ENCODE results near the gene PIAS4. TPM values are rescaled to one million over a fixed set of nuclear protein-coding genes. Genes with fewer than 3 reads are reported as not detected.
A peak's percentile ranks its signal among the peaks of the same experiment; 100 is the strongest.

Gene PIAS4
- total RNA-seq, 1 donor from 2014 or later, result 95.8 TPM

DNA sequence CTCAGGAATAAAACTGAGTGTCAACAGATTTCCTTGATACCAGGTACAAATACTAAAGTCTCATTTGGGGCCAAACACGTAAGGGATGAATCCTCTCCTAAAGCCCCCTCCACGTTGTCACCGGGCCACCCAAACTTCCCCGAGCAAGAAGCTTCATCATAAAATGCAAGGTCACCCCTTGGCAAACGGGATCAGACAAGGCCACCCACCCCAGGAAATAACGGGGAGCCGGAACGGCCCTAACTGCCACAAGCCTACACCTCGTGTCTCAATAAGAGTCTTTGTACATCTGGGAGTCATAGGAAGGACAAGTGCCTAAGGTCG is 23.0 kb upstream of the PIAS4 start:
- H3K36me3 Mint-ChIP-seq (ENCODE audit: unreplicated experiment), result no peaks in the 10 kb centered on the region
- H3K4me3 Mint-ChIP-seq (ENCODE audit: unreplicated experiment), result peak overlapping the region; percentile 98

DNA sequence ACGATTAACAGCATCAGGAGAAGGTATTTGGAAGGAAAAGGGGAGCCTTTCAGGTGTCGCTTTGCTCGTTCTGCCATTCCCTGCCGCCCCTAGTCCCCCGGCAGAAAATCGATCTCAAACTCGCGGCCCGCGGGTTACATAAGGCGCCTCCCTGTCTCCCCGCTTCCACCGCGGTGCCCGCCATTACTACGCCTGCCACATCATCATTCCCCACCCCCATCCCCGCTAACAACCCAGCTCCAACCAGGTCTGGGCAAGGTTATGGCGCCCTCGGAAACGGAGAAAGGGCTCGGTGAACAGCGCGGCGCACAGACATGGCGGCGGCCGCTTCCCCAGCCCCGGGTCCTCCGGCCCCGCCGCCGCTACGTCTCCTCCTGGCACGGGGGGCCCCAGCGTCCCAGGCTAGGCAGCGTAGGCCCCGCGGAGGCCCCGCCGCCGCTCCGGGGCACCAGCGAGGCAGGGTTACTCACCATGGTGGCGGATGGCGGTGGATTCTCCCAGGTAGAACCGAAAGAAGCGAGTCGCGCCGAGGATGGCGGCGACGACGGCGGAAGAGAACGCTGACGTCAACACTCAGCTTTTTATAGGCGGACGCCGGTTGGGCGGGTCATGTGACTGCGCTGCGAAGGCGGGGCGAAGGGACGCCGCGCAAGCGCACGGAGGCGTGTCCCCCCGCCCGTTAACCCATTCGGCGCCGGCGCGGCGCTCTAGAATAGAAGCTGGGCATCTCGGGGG is 22.5 kb upstream of the PIAS4 start, which contains the start of gene EEF2:
EEF2 (minus strand) TSS at position 556 of the 735 bp plus-strand sequence; CDS start at position 473, 83 bp downstream.
- peaks cover 6% of the 10 kb centered on the region for H3K27me3 Mint-ChIP-seq (ENCODE audit: unreplicated experiment)
- H3K4me3 Mint-ChIP-seq (ENCODE audit: unreplicated experiment), result peak within 1 kb of the TSS; percentile 98
- DNase-seq, result peak; percentile 92
- H3K36me3 Mint-ChIP-seq (ENCODE audit: unreplicated experiment), result no peaks in the 10 kb centered on the region
- peaks cover 18% of the 10 kb centered on the region for H3K4me1 Mint-ChIP-seq (ENCODE audit: low read depth, unreplicated experiment)
- H3K9me3 Mint-ChIP-seq (ENCODE audit: unreplicated experiment), result peaks cover 18% of the 10 kb centered on the region
- TF ChIP-seq, protein P1, sequence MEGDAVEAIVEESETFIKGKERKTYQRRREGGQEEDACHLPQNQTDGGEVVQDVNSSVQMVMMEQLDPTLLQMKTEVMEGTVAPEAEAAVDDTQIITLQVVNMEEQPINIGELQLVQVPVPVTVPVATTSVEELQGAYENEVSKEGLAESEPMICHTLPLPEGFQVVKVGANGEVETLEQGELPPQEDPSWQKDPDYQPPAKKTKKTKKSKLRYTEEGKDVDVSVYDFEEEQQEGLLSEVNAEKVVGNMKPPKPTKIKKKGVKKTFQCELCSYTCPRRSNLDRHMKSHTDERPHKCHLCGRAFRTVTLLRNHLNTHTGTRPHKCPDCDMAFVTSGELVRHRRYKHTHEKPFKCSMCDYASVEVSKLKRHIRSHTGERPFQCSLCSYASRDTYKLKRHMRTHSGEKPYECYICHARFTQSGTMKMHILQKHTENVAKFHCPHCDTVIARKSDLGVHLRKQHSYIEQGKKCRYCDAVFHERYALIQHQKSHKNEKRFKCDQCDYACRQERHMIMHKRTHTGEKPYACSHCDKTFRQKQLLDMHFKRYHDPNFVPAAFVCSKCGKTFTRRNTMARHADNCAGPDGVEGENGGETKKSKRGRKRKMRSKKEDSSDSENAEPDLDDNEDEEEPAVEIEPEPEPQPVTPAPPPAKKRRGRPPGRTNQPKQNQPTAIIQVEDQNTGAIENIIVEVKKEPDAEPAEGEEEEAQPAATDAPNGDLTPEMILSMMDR (IDR thresholded peaks at IDR 0.05; ENCODE audit: partially characterized antibody, unreplicated experiment), result no peak
- H3K27ac Mint-ChIP-seq (ENCODE audit: unreplicated experiment), result peak within 1 kb of the TSS; percentile 93

More for the DNA sequence above, 23.0 kb upstream of the PIAS4 start:
- Mint-ChIP-seq H3K9me3 (ENCODE audit: unreplicated experiment) (peaks cover 16% of the 10 kb centered on the region), H3K27me3 (ENCODE audit: unreplicated experiment) (peaks cover 5% of the 10 kb centered on the region), H3K27ac (ENCODE audit: unreplicated experiment) (peak overlapping the region; percentile 93), H3K4me1 (ENCODE audit: low read depth, unreplicated experiment) (peaks cover 18% of the 10 kb centered on the region)
- TF ChIP-seq, protein P1 (IDR thresholded peaks at IDR 0.05; ENCODE audit: partially characterized antibody, unreplicated experiment), result no peak
- DNase-seq, result no peak

DNA sequence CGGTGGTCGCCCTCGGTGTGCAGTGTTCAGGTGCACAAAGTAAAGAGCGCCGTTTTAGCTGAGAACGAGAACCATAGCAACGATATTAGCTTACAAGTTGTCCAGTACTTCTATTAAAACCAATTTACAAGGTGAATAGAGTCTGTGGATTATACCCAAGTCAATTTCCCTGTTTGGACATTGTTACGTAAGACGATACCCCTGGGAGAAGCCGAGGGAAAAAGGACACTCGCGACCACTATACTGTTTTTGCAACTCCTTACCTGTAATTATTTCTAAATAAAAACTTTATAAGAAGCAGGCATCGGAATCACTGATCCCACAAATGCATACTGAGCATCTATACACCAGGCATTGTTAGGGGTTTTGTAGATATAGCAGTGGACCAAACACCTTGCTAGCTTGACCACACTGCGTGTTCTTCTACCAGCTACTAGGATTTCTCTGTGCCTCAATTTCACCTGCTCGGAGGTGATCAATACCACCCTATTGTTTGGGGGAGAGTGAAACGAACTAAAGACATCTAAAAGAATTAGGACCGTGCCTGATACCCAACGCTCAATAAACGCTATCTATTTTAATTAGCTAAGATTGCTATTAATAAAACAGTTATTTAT is 21.8 kb upstream of the PIAS4 start:
- no peak for DNase-seq
- TF ChIP-seq, protein P1 (IDR thresholded peaks at IDR 0.05; ENCODE audit: partially characterized antibody, unreplicated experiment), result no peak
- H3K4me3 Mint-ChIP-seq (ENCODE audit: unreplicated experiment), result peak overlapping the region; percentile 98
- no peaks in the 10 kb centered on the region for H3K36me3 Mint-ChIP-seq (ENCODE audit: unreplicated experiment)
- peaks cover 8% of the 10 kb centered on the region for H3K27me3 Mint-ChIP-seq (ENCODE audit: unreplicated experiment)
- peaks cover 21% of the 10 kb centered on the region for H3K9me3 Mint-ChIP-seq (ENCODE audit: unreplicated experiment)
- peaks cover 18% of the 10 kb centered on the region for H3K4me1 Mint-ChIP-seq (ENCODE audit: low read depth, unreplicated experiment)
- peak overlapping the region; percentile 89 for H3K27ac Mint-ChIP-seq (ENCODE audit: unreplicated experiment)

DNA sequence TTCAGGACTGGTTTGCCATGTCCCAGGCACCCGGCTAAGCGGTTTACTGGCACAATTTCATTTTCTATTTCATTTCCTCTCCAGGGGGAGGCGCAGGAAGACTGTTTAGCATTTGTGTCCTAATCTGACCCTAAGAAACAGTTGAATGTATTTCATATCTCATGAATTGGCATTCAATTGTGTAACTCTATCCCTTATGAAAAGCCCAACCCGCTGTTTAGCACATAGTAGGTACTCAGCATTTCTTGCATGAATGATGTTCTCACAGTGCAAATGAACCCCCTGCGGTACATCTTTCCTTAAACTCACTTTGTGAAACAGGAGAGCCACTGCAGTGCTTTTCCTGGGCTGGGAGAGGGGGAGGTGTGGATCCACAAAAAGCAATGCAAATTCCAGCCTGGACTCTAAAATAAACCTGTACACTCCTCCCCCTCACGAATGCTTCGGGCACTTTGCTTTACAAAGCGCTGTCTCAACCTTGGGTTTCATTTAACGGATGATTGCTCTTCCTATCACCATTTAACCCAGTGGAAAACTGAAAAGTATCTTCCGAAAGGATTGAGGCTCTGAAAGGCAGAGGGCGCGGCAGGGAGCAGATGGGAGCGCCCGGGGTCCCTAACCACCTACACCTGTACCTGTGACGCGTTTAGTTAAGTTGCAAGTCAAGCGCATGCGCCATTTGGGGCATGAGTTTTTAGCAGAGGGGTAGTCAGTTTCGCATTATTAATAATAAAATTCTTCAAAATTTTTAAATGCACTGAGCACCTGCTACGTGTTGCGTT is 21.1 kb upstream of the PIAS4 start:
- H3K4me3 Mint-ChIP-seq (ENCODE audit: unreplicated experiment), result peak overlapping the region; percentile 98
- H3K9me3 Mint-ChIP-seq (ENCODE audit: unreplicated experiment), result peaks cover 22% of the 10 kb centered on the region
- peak overlapping the region; percentile 56 for H3K27ac Mint-ChIP-seq (ENCODE audit: unreplicated experiment)
- DNase-seq, result no peak
- TF ChIP-seq, protein P1 (IDR thresholded peaks at IDR 0.05; ENCODE audit: partially characterized antibody, unreplicated experiment), result no peak
- H3K4me1 Mint-ChIP-seq (ENCODE audit: low read depth, unreplicated experiment), result peaks cover 18% of the 10 kb centered on the region
- peaks cover 8% of the 10 kb centered on the region for H3K27me3 Mint-ChIP-seq (ENCODE audit: unreplicated experiment)
- H3K36me3 Mint-ChIP-seq (ENCODE audit: unreplicated experiment), result no peaks in the 10 kb centered on the region
